GM20431 (cell line): Measurements from ENCODE around the gene SLFNL1.

Source experiments
- in situ Hi-C: fragments of 300-500 bp; cut with MseI, MboI; formaldehyde crosslinking; loops from one replicate; pipeline ENCODE4 v1.15.0; 2020; ENCODE audit warnings: low sequenced_read_pairs; ENCODE audit not compliant: unreplicated experiment

The SLFNL1 gene

GRCh38 chr1:41022424-41022823, 899 bp upstream of the SLFNL1 start:
- in situ Hi-C loops = loop anchor here (25.0 kb wide), 1 partner anchor 215 kb away; the partner anchor contains the start of gene SCMH1

GRCh38 chr1:41020654-41021053, 871 bp downstream of the SLFNL1 start:
- in situ Hi-C loops = loop anchor here (25.0 kb wide), 1 partner anchor 217 kb away; the partner anchor contains the start of gene SCMH1

GRCh38 chr1:41020109-41020576, 1.4 kb downstream of the SLFNL1 start:
- in situ Hi-C loops = loop anchor here (25.0 kb wide), 1 partner anchor 217 kb away; the partner anchor contains the start of gene SCMH1

GRCh38 chr1:41019353-41019745, 2.2 kb downstream of the SLFNL1 start:
- in situ Hi-C loops = loop anchor here (25.0 kb wide), 1 partner anchor 218 kb away; the partner anchor contains the start of gene SCMH1

- in situ Hi-C loops = loop anchor here (25.0 kb wide), 1 partner anchor 219 kb away; the partner anchor contains the start of gene SCMH1
These were observed 3.5 kb downstream of the SLFNL1 start for GRCh38 chr1:41018018-41018410.

- in situ Hi-C loops = loop anchor here (25.0 kb wide), 1 partner anchor 220 kb away; the partner anchor contains the start of gene SCMH1
These were observed 4.1 kb downstream of the SLFNL1 start for GRCh38 chr1:41017141-41018017.

GRCh38 chr1:41015897-41016470, 5.5 kb downstream of the SLFNL1 start:
- in situ Hi-C loops = loop anchor here (25.0 kb wide), 1 partner anchor 221 kb away; the partner anchor contains the start of gene SCMH1

GRCh38 chr1:41015281-41015896, 6.1 kb downstream of the SLFNL1 start:
- in situ Hi-C loops = loop anchor here (25.0 kb wide), 1 partner anchor 222 kb away; the partner anchor contains the start of gene SCMH1

GRCh38 chr1:41014871-41015270, 6.7 kb downstream of the SLFNL1 start:
- in situ Hi-C loops = loop anchor here (25.0 kb wide), 1 partner anchor 222 kb away; the partner anchor contains the start of gene SCMH1

- in situ Hi-C loops = loop anchor here (25.0 kb wide), 1 partner anchor 224 kb away; the partner anchor contains the start of gene SCMH1
These were observed 7.7 kb downstream of the SLFNL1 start for GRCh38 chr1:41013796-41014195.

- in situ Hi-C loops = loop anchor here (25.0 kb wide), 1 partner anchor 224 kb away; the partner anchor contains the start of gene SCMH1
These were observed 8.5 kb downstream of the SLFNL1 start for GRCh38 chr1:41013024-41013423.

GRCh38 chr1:41010345-41010744, 11.2 kb downstream of the SLFNL1 start:
- in situ Hi-C loops = loop anchor here (25.0 kb wide), 1 partner anchor 227 kb away; the partner anchor contains the start of gene SCMH1

GRCh38 chr1:41009466-41009865, 12.1 kb downstream of the SLFNL1 start:
- in situ Hi-C loops = loop anchor here (25.0 kb wide), 1 partner anchor 228 kb away; the partner anchor contains the start of gene SCMH1

- in situ Hi-C loops = loop anchor here (25.0 kb wide), 1 partner anchor 230 kb away; the partner anchor contains the start of gene SCMH1
These were observed 14.3 kb downstream of the SLFNL1 start for GRCh38 chr1:41006942-41007865.

GRCh38 chr1:41005876-41006275, 15.6 kb downstream of the SLFNL1 start:
- in situ Hi-C loops = loop anchor here (25.0 kb wide), 1 partner anchor 231 kb away; the partner anchor contains the start of gene SCMH1

GRCh38 chr1:41003640-41004220, 17.8 kb downstream of the SLFNL1 start:
- in situ Hi-C loops = loop anchor here (25.0 kb wide), 1 partner anchor 234 kb away; the partner anchor contains the start of gene SCMH1

- in situ Hi-C loops = loop anchor here (25.0 kb wide), 1 partner anchor 234 kb away; the partner anchor contains the start of gene SCMH1
These were observed 18.3 kb downstream of the SLFNL1 start for GRCh38 chr1:41003127-41003639.

GRCh38 chr1:40998668-40999067, 22.9 kb downstream of the SLFNL1 start:
- in situ Hi-C loops = no loop called here
